ENCODE measurements around the gene MRPL11.

Gene MRPL11

DNA sequence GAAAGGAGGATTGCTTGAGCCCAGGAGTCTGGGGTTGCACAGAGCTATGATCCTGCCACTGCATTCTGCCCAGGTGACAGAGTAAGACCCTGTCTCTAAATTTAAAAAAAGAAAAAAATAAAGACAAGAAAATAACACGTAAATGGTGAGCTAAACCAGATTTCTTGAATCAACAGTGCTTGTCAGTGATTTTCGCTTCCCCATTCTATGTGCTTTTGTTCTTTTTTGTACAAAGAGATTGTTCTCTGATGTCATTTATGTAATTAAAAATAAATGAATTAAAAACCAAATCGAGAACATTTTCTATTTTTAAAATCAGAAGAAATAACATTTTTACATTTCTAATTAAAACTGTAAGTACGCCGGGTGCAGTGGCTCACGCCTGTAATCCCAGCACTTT lies 47.3 kb downstream of the MRPL11 start:
- DNase-seq (ENCODE audit: low read depth in 2 of 2) = no peak

DNA sequence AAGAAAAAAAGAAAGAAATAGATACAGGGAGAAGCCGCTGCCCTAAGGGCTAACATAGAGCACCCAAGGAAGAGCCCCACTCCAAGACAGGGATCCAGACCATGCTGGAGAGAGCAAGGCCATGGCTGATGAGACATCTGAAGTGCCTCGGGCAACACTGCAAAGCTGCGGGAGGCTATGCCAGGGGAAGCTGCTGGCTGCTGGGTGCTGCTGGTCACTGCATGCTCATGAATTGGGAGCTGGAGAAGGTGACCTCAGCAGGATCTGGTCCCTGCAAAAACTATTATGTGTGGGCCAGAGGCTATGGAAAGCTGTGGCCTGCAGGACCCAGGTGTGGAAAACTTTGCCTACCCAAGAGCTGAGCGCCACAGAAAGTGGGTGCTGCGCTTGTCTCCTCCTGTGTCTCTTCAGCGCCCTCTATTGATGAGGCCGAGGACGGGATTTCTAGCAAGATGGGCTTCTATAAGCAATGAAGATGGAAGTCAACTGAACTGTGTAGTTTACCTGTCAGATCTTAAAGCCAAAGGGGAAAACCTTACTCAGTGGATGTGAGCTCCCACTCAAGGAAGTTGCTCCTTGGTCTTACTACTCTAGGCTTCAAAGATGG lies 49.8 kb downstream of the MRPL11 start:
- peak; percentile 36 to 68 for DNase-seq (ENCODE audit: low read depth in 2 of 2)

DNA sequence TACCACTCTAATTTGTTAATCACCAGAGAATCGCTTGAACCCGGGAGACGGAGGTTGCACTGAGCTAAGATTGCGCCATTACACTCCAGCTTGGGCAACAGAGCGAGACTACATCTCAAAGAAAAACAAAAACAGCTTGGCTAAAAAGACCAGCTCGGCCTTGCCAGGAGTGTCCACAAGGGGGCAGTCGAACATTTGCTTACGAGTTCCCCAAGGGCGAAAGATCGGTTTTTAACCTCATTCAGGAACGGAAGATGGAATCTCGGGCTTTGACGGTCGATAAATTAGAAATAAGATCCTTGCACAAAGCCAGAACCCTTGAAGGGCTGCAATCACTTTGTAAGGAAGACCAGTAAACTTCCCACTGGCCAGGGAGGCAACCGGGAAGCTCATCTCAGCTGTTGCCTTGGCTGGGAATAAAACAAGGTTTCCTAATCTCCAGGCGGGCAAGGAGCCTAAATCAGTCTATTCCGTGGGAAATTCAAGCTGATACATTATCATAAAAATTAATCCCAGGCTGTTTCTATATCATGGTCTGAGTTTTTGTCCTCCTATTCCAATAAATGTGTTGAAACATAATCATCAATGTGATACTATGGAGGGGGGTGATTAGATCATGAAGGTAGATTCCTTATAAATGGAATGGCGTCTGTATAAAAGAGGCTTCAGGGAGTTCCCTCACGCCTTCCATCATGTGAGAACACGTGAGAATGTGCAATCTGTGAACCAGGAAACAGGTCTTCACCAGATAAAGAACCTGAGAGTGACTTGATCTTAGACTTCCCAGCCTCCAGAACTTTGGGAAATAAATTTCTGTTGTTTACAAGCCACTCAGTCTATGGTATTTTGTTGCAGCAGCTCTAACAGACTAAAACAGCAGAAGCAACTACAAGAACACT lies 52.2 kb downstream of the MRPL11 start:
- peak; percentile 58 to 73 for DNase-seq (ENCODE audit: low read depth in 2 of 2)

All from stimulated activated CD8-positive, alpha-beta memory T cell treated with anti-CD3 and anti-CD28 coated beads, Interleukin-7, amount 100 ng/mL, for 4 hours (primary cell).